PC-9 (cell line): Measurements from ENCODE around the gene SERINC5. TPM values are rescaled to one million over a fixed set of nuclear protein-coding genes. Genes with fewer than 3 reads are reported as not detected.

ENCODE experiments used
- BruUV-seq: library from RNA; stranded (reverse); fragments of 400-500 nt; replicated peaks from 2 replicates; lab custom pipeline; 2021; lab: Mats Ljungman, UMichigan
- CTCF ChIA-PET: fragments of 300-600 bp; sonication (Branson Sonifier 250); formaldehyde crosslinking; loops from one replicate; lab custom pipeline; 2022; ENCODE audit warnings: antibody characterized with exemption; lab: Charles Lee
- POLR2A ChIA-PET: fragments of 300-600 bp; sonication (Branson Sonifier 250); formaldehyde crosslinking; loops from one replicate; lab custom pipeline; 2022; ENCODE audit warnings: antibody characterized with exemption; ENCODE audit not compliant: unreplicated experiment; lab: Charles Lee
- DNase-seq, 2 experiments: peaks; one replicate each; pipeline versions ENCODE4 v3.0.0 to v3.0.0-alpha.2; 2015 to 2022; ENCODE audit warnings: mixed read lengths in 1 of 2
- H2AFZ ChIP-seq: fragments of 200-600 bp; sonication (generic); 2 replicates; pipeline ENCODE4 v1.8.1; 2017; ENCODE audit warnings: antibody characterized with exemption
- H3F3A ChIP-seq: fragments of 200-600 bp; sonication (generic); 2 replicates; pipeline ENCODE4 v1.8.1; 2017; ENCODE audit warnings: antibody characterized with exemption, mild to moderate bottlenecking, low read depth; ENCODE audit not compliant: insufficient read depth
- H3K27ac ChIP-seq: fragments of 200-600 bp; sonication (generic); 2 replicates; pipeline ENCODE4 v1.6.1; 2016; ENCODE audit warnings: mixed run types
- H3K27me3 ChIP-seq: fragments of 200-600 bp; sonication (generic); 2 replicates; pipeline ENCODE4 v1.6.1; 2016; ENCODE audit warnings: low read depth, mixed run types; ENCODE audit not compliant: insufficient read depth
- H3K36me3 ChIP-seq: fragments of 200-600 bp; sonication (generic); 2 replicates; pipeline ENCODE4 v1.6.1; 2016; ENCODE audit warnings: low read depth, mixed run types
- H3K4me1 ChIP-seq: fragments of 200-600 bp; sonication (generic); replicated peaks from 2 replicates; pipeline ENCODE4 v1.6.1; 2016; ENCODE audit warnings: mixed run types; ENCODE audit not compliant: insufficient read depth
- H3K4me2 ChIP-seq: fragments of 200-600 bp; sonication (generic); 2 replicates; pipeline ENCODE4 v1.6.1; 2017; ENCODE audit warnings: mixed run types
- H3K4me3 ChIP-seq: fragments of 200-600 bp; sonication (generic); 2 replicates; pipeline ENCODE4 v1.6.1; 2016; ENCODE audit warnings: mixed run types
- H3K79me2 ChIP-seq: fragments of 200-600 bp; sonication (generic); 2 replicates; pipeline ENCODE4 v1.6.1; 2017; ENCODE audit warnings: low read depth, mixed run types
- H3K9me2 ChIP-seq: fragments of 200-600 bp; sonication (generic); 2 replicates; pipeline ENCODE4 v1.8.1; 2017; ENCODE audit warnings: mild to moderate bottlenecking; ENCODE audit not compliant: insufficient read depth
- H3K9me3 ChIP-seq: fragments of 200-600 bp; sonication (generic); 2 replicates; pipeline ENCODE4 v1.8.1; 2016; ENCODE audit warnings: low read depth; ENCODE audit not compliant: insufficient read depth
- H4K20me1 ChIP-seq: fragments of 200-600 bp; sonication (generic); 2 replicates; pipeline ENCODE4 v1.8.1; 2017; ENCODE audit not compliant: insufficient read depth
- EZH2 ChIP-seq: fragments of 200-600 bp; sonication (generic); IDR thresholded peaks from 2 replicates; pipeline ENCODE4 v1.8.0; 2017; ENCODE audit warnings: antibody characterized with exemption, low read depth
- intact Hi-C: fragments of 100-400 bp; cut with micrococcal nuclease; formaldehyde crosslinking; loops from one replicate; pipeline ENCODE4 v1.10.0; 2022; ENCODE audit not compliant: unreplicated experiment
- total RNA-seq: library from RNA; stranded (reverse); gene quantifications from 2 replicates; pipeline ENCODE4 v1.2.3, GENCODE V29; 2021
- TF ChIP-seq, protein P1 (sequence below): fragments of 200-600 bp; sonication (generic); conservative IDR thresholded peaks from 2 replicates; pipeline ENCODE4 v1.6.1; 2017; ENCODE audit warnings: mixed run types, antibody characterized with exemption, mild to moderate bottlenecking, moderate library complexity

Gene SERINC5
- total RNA-seq, 1 experiment from 2014 or later: 68.8 TPM

DNA sequence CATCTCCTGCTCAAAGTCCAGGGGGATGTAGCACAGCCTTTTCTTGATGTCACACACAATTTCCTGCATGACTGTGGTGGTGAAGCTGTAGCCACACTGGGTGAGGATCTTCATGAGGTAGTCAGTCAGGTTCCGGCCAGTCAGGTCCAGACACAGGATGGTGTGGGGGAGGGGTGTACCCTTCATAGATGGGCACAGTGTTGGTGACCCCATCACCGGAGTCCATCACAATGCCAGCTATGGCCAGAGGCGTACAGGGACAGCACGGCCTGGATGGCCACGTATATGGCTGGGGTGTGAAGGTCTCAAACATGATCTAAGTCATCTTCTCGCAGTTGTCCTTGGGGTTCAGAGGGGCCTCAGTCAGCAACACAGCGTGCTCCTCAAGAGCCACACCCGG, 44.3 kb upstream of the SERINC5 start:
- POLR2A ChIA-PET: no interaction called here
- no peaks in the 10 kb centered on the region for H3F3A ChIP-seq
- no peaks in the 10 kb centered on the region for H3K27me3 ChIP-seq
- no peaks in the 10 kb centered on the region for H3K36me3 ChIP-seq
- H3K27ac ChIP-seq: no peak overlapping the region
- no peak overlapping the region for H2AFZ ChIP-seq
- no peak overlapping the region for H3K4me3 ChIP-seq
- H3K79me2 ChIP-seq: no peaks in the 10 kb centered on the region
- no TSS peak for BruUV-seq
- intact Hi-C loops: no loop called here
- H3K4me1 ChIP-seq: no peaks in the 10 kb centered on the region
- TF ChIP-seq, protein P1, sequence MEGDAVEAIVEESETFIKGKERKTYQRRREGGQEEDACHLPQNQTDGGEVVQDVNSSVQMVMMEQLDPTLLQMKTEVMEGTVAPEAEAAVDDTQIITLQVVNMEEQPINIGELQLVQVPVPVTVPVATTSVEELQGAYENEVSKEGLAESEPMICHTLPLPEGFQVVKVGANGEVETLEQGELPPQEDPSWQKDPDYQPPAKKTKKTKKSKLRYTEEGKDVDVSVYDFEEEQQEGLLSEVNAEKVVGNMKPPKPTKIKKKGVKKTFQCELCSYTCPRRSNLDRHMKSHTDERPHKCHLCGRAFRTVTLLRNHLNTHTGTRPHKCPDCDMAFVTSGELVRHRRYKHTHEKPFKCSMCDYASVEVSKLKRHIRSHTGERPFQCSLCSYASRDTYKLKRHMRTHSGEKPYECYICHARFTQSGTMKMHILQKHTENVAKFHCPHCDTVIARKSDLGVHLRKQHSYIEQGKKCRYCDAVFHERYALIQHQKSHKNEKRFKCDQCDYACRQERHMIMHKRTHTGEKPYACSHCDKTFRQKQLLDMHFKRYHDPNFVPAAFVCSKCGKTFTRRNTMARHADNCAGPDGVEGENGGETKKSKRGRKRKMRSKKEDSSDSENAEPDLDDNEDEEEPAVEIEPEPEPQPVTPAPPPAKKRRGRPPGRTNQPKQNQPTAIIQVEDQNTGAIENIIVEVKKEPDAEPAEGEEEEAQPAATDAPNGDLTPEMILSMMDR: no peak
- no peak for TF ChIP-seq EZH2
- H4K20me1 ChIP-seq: no peaks in the 10 kb centered on the region
- CTCF ChIA-PET: no interaction called here
- no peaks in the 10 kb centered on the region for H3K9me3 ChIP-seq
- no peak for DNase-seq
- no peak overlapping the region for H3K4me2 ChIP-seq
- H3K9me2 ChIP-seq: no peaks in the 10 kb centered on the region

DNA sequence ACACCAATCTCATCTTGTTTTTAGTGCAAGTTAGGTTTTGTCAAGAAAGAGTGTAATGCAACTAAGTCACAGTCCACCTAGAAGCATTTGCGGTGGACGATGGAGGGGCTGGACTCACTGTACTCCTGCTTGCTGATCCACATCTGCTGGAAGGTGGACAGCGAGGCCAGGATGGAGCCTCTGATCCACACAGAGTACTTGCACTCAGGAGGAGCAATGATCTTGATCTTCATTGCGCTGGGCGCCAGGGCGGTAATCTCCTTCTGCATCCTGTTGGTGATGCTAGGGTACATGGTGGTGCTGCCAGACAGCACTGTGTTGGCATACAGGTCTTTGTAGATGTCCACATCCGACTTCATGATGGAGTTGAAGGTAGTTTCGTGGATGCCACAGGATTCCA, 43.8 kb upstream of the SERINC5 start:
- intact Hi-C loops: no loop called here
- no peaks in the 10 kb centered on the region for H3K9me3 ChIP-seq

DNA sequence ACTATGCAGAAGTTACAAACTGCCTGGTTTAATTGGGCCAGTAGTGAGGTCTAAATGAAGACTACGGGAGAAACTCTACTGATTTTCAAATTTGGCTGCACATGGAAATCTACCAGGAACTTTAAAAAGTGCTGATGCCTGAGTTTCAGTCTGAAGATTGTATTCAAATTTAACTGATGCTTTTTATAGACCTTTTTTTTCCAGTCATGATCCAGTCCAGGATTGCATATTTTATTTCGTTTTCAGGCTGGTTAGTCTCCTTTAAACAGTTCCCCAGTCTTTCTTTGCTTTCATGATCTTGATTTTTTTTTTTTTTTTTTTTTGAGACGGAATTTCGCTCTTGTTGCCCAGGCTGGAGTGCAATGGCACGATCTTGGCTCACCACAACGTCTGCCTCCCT, 40.3 kb upstream of the SERINC5 start:
- ChIA-PET POLR2A (interaction anchor here (0.7 kb wide), 1 partner anchor 536 kb away, joined by 3 read pairs; no protein-coding TSS in a partner anchor), CTCF (interaction anchor here (0.6 kb wide), 1 partner anchor 1039 kb away, joined by 8 read pairs; no protein-coding TSS in a partner anchor)
- H3F3A ChIP-seq: no peaks in the 10 kb centered on the region
- H3K27me3 ChIP-seq: no peaks in the 10 kb centered on the region
- H3K9me2 ChIP-seq: no peaks in the 10 kb centered on the region
- no peaks in the 10 kb centered on the region for H4K20me1 ChIP-seq
- H3K4me1 ChIP-seq: no peaks in the 10 kb centered on the region
- H3K9me3 ChIP-seq: no peaks in the 10 kb centered on the region
- no peak overlapping the region for H3K4me3 ChIP-seq
- no TSS peak for BruUV-seq
- no peak overlapping the region for H3K4me2 ChIP-seq
- no peaks in the 10 kb centered on the region for H3K79me2 ChIP-seq
- intact Hi-C loops: no loop called here
- DNase-seq: no peak
- H3K27ac ChIP-seq: no peak overlapping the region
- TF ChIP-seq, protein P1: no peak
- no peak overlapping the region for H2AFZ ChIP-seq
- no peaks in the 10 kb centered on the region for H3K36me3 ChIP-seq

More for the DNA sequence above, 43.8 kb upstream of the SERINC5 start:
- H2AFZ ChIP-seq: no peak overlapping the region
- H3K27me3 ChIP-seq: no peaks in the 10 kb centered on the region
- H3K4me3 ChIP-seq: no peak overlapping the region
- no peaks in the 10 kb centered on the region for H3K9me2 ChIP-seq
- H3F3A ChIP-seq: no peaks in the 10 kb centered on the region
- H3K79me2 ChIP-seq: no peaks in the 10 kb centered on the region
- no peaks in the 10 kb centered on the region for H3K36me3 ChIP-seq
- POLR2A ChIA-PET: no interaction called here
- H4K20me1 ChIP-seq: no peaks in the 10 kb centered on the region
- CTCF ChIA-PET: no interaction called here
- no peaks in the 10 kb centered on the region for H3K4me1 ChIP-seq
- no TSS peak for BruUV-seq
- TF ChIP-seq, protein P1: no peak
- no peak for TF ChIP-seq EZH2
- no peak overlapping the region for H3K4me2 ChIP-seq
- no peak for DNase-seq
- H3K27ac ChIP-seq: no peak overlapping the region
